ENCODE measurements around the gene CEP290. TPM values are rescaled to one million over a fixed set of nuclear protein-coding genes. Genes with fewer than 3 reads are reported as not detected.

CEP290 gene
- total and polyA plus RNA-seq, 2 of the 13 experiments (the other 11 are each of a cell fraction or from before 2014, with no cell fraction given): 2.4 to 10.8 TPM

DNA sequence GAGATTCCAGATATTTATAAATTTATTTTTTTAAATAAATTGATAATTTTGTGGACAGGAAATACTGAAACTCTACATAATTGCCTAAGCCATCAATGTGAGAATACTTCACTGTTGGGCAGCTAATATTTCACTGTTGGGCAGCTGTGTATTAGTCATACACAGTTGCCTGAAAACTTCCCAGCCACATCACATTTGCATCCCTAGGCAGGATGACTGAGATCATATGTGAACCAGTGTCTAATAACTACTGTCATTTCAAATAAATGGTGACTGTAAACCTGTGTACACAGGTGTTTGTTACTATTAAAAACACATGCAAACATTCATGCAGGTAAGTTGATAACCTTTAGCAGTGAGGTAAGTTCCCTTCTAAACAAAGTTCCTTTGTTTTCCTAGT, 44.1 kb upstream of the CEP290 start (continued):
- TF ChIP-seq, protein P1, sequence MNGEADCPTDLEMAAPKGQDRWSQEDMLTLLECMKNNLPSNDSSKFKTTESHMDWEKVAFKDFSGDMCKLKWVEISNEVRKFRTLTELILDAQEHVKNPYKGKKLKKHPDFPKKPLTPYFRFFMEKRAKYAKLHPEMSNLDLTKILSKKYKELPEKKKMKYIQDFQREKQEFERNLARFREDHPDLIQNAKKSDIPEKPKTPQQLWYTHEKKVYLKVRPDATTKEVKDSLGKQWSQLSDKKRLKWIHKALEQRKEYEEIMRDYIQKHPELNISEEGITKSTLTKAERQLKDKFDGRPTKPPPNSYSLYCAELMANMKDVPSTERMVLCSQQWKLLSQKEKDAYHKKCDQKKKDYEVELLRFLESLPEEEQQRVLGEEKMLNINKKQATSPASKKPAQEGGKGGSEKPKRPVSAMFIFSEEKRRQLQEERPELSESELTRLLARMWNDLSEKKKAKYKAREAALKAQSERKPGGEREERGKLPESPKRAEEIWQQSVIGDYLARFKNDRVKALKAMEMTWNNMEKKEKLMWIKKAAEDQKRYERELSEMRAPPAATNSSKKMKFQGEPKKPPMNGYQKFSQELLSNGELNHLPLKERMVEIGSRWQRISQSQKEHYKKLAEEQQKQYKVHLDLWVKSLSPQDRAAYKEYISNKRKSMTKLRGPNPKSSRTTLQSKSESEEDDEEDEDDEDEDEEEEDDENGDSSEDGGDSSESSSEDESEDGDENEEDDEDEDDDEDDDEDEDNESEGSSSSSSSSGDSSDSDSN (CRISPR knock-in tag; IDR thresholded peaks at IDR 0.05): no peak
- no peak for TF ChIP-seq ZNF101 (CRISPR knock-in tag; IDR thresholded peaks at IDR 0.05; ENCODE audit: borderline replicate concordance, low read depth)
- TF ChIP-seq, protein P2, sequence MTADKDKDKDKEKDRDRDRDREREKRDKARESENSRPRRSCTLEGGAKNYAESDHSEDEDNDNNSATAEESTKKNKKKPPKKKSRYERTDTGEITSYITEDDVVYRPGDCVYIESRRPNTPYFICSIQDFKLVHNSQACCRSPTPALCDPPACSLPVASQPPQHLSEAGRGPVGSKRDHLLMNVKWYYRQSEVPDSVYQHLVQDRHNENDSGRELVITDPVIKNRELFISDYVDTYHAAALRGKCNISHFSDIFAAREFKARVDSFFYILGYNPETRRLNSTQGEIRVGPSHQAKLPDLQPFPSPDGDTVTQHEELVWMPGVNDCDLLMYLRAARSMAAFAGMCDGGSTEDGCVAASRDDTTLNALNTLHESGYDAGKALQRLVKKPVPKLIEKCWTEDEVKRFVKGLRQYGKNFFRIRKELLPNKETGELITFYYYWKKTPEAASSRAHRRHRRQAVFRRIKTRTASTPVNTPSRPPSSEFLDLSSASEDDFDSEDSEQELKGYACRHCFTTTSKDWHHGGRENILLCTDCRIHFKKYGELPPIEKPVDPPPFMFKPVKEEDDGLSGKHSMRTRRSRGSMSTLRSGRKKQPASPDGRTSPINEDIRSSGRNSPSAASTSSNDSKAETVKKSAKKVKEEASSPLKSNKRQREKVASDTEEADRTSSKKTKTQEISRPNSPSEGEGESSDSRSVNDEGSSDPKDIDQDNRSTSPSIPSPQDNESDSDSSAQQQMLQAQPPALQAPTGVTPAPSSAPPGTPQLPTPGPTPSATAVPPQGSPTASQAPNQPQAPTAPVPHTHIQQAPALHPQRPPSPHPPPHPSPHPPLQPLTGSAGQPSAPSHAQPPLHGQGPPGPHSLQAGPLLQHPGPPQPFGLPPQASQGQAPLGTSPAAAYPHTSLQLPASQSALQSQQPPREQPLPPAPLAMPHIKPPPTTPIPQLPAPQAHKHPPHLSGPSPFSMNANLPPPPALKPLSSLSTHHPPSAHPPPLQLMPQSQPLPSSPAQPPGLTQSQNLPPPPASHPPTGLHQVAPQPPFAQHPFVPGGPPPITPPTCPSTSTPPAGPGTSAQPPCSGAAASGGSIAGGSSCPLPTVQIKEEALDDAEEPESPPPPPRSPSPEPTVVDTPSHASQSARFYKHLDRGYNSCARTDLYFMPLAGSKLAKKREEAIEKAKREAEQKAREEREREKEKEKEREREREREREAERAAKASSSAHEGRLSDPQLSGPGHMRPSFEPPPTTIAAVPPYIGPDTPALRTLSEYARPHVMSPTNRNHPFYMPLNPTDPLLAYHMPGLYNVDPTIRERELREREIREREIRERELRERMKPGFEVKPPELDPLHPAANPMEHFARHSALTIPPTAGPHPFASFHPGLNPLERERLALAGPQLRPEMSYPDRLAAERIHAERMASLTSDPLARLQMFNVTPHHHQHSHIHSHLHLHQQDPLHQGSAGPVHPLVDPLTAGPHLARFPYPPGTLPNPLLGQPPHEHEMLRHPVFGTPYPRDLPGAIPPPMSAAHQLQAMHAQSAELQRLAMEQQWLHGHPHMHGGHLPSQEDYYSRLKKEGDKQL (CRISPR knock-in tag; IDR thresholded peaks at IDR 0.05; ENCODE audit: low read depth): no peak
- TF ChIP-seq MIER2 (CRISPR knock-in tag; IDR thresholded peaks at IDR 0.05): no peak
- TF ChIP-seq RBFOX2 (IDR thresholded peaks at IDR 0.05; ENCODE audit: low read depth, low read length): no peak
- no peak for TF ChIP-seq SAP130 (CRISPR knock-in tag; IDR thresholded peaks at IDR 0.05; ENCODE audit: low read depth)
- TF ChIP-seq ONECUT2 (CRISPR knock-in tag; IDR thresholded peaks at IDR 0.05): no peak
